Activated gamma-delta T cell treated with Interleukin-2 at 50 U/mL for 16 hours (primary cell): ENCODE measurements around the gene WWOX.
A peak's percentile ranks its signal among the peaks of the same experiment; 100 is the strongest.

Experiments used
- DNase-seq: peaks from one replicate; pipeline ENCODE4 v3.0.0-alpha.2; 2020

Gene WWOX

DNA sequence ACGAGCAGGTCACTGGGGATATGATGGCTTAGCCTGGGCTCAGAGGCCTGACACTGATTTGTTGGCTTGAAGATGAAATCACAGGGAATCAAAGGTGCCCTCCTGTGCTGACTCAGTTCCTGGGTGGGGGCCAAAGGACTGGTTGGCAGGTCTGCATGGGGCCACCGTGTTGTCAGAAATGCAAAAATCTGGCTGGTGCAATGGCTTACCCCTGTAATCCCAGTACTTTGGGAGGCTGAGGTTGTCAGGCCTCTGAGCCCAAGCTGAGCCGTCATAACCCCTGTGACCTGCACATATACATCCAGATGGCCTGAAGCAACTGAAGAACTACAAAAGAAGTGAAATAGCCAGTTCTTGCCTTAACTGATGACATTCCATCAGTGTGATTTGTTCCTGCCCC is 314.2 kb downstream of the WWOX start:
- no peak for DNase-seq

- DNase-seq, result no peak
These were observed 315.6 kb downstream of the WWOX start for GRCh38 chr16:78415013-78415412.

DNA sequence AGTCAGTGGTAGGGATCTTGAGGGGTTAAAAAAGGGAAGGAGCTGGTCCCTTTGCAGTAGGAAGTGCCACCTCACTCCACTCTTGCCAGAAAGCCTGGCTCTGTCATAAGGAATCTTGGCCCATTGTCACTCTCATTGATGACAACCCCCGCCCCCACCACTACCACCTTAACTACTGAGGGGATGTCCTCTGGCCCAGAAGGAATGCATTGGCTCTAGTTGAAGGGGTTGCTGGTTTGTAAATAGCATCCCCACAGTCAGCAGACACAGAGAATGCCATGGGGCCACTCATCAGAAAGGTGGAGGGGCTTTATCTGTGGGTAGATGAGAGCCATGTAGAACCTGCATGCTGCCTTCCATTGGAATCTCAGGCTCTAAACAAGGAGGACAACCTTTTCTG is 316.2 kb downstream of the WWOX start:
- DNase-seq, result no peak

GRCh38 chr16:78416400-78416799 is 316.9 kb downstream of the WWOX start:
- no peak for DNase-seq

GRCh38 chr16:78421181-78421708 is 321.8 kb downstream of the WWOX start:
- no peak for DNase-seq

- no peak for DNase-seq
These were observed 325.8 kb downstream of the WWOX start for GRCh38 chr16:78425281-78425680.

DNA sequence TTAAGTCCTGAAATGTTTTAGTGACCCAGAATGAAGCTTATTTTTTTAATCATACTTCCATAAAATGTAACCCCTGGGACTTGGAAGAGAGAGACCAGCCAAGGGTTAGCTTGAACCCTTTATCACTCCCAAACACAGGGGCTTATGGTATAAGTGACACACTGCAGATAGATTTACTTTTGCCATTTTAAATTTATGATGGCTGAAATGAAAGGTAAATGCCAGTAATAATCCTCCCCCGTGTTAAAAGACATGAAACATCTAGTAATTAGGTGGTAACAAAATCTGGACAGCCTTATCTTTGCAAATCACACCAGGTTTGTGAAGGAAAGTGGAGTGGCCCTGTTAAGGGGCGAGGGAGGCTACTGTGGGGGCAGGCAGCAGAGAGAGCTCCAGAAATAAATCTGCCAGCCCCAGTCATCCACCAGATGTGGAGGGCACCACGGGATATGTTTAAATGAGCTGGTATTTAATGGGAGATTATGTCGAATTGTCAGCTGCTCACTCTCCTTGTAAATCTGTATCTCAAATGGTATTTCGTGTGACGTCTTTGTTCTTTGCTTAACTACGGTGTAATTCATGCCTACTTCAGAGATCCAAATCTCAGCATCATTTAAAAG is 326.5 kb downstream of the WWOX start:
- DNase-seq, result no peak

GRCh38 chr16:78428193-78428592 is 328.7 kb downstream of the WWOX start:
- DNase-seq, result no peak

GRCh38 chr16:78430281-78430680 is 330.8 kb downstream of the WWOX start:
- no peak for DNase-seq

DNA sequence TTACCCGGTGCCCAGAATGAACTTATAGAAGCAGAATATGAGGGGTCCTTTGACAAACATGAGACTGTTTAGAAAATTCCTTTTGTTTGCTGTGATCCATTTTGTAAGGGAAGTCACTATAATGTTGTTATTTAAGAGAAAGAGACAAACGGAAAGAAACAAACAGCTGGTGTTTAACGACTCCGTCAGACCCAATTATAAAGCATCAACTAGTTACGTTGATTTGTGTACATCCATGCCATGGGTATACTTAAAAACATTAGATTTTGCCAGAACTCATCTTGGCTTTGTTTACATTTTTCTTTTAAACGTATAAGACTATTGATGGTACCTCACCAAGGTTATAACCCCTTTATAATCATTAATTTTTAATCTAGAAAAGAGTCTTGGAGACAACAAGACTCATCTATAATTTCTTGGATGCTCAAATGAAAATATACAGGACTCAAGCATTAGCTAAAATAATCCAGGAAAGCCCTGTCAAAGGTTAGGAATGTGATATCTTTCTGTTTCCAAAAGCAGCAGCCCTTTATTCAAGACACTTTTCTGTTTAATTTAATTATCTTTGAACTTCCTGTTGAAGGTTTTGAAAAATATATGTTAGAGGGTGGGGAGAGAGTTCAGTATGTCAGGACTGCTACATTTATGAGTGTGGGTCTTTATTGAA is 331.7 kb downstream of the WWOX start:
- no peak for DNase-seq

DNA sequence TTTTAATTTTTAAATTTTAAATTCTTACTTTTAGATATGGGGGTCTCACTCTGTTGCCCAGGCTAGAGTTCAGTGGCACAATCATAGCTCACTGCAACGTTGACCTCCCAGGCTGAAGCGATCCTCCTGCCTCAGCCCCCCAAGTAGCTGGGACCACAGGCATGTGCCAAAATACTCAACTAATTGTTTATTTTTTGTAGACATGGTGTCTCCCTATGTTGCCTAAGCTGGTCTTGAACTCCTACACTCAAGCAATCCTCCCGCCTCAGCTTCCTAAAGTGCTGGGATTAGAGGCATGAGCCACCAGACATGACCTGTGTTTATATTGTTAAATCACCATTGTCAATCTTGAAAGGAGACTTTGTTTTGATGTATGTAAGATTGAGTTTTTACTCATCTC is 332.2 kb downstream of the WWOX start:
- no peak for DNase-seq

GRCh38 chr16:78432451-78432850 is 333.0 kb downstream of the WWOX start:
- no peak for DNase-seq

DNA sequence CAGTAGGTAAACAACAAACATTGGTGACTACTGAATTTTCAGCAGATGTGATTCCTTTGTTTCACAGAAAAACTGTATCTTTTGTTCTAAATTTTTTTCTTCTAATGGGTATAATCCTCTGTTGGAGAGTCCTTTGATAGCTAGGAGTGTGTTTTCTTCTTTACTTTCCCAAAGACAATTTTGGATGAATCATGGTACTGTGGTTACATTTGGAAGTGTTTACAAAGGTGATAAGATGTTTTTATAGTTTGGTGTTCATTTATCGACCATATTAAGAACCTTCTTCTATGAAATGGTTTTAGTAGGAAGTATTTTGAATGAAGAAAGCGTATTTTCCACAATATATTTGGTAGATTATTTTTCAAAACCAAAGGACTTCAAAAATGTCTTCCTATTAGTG is 333.7 kb downstream of the WWOX start:
- no peak for DNase-seq

DNA sequence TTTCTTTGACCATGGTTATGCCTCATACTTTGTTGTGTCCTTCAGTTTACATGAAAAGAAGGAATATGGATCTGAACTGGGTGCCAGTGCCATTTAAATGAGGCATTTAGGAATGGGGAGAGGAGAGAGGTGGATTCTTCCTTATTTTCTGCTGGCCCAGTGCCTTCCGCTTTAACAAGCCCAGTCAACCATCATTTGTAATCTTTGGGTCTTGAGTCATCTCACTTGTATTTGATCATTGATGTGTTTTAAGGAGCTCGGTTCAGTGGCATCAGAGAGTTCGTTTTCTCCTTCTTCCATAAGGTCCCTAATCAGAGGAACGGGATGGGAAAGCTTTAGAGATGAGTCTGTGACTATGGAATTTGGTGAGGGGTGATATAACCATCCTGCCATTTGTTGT is 334.9 kb downstream of the WWOX start:
- DNase-seq, result no peak

GRCh38 chr16:78435260-78435659 is 335.8 kb downstream of the WWOX start:
- no peak for DNase-seq

DNA sequence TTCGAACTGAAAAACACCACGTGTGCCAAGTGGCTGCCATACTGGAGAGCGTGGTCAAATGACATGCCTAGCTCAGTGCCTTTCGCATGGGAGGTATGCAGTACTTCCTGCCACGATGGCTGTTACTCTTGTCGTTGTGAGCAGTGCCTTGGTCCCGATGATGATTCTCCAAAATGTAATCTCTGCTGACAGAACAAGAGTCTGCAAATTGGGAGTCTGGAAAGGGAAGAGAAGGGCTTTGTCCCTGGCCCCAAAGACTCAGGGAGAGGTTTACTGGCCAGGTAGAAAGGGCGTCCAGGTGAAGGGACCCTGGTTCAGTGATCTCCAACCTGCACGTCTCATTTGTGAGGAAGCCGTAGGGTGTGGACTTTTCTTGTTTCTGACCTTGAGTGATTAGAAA is 336.6 kb downstream of the WWOX start:
- DNase-seq, result no peak

- DNase-seq, result no peak
These were observed 337.4 kb downstream of the WWOX start for GRCh38 chr16:78436846-78437245.

GRCh38 chr16:78437352-78437968 is 338.0 kb downstream of the WWOX start:
- peak; percentile 13 for DNase-seq

DNA sequence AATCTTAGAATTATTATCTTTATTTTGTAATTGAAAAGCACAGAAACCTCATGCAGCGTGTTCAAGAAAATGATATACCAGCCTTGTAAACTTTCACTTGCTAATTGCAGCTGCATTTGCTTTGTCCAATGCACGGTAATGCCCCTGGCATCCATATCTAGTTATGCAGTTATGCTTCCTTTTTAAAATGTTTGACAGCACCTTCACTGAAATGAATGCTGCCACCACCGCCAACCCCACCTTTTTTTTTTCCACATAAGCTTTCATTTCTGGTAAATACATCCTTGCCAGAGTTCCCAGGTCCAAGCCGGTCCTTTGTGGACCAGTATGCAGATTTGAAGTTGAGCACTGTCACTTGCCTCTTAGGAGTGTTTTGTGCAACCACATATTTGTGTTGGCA is 338.8 kb downstream of the WWOX start:
- no peak for DNase-seq

DNA sequence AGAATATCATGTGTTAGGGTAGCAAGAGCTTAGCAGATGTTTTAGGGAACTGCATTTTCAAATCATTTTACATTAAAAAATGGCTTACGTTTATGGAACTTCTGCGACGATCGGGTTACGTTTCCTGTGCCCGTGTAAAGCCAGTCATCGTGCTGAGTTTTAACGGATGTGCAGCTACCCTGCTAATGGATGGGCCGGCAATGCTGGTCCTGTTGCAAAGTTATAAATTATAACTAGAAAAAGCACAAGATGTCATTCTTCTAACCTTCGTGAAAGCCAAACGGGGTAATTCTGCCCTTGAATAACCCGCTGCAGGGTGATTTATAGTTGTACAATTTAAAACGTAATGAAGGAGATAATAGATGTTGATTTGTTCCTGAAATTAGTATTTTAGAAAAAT is 339.2 kb downstream of the WWOX start:
- no peak for DNase-seq

- DNase-seq, result no peak
These were observed 340.2 kb downstream of the WWOX start for GRCh38 chr16:78439646-78440045.

- no peak for DNase-seq
These were observed 341.8 kb downstream of the WWOX start for GRCh38 chr16:78441298-78441697.

- DNase-seq, result no peak
These were observed 344.3 kb downstream of the WWOX start for GRCh38 chr16:78443542-78444364.
